ENCODE data around the gene GGT6. TPM values are rescaled to one million over a fixed set of nuclear protein-coding genes. Genes with fewer than 3 reads are reported as not detected.

The GGT6 gene
- polyA plus RNA-seq, 2 of the 4 experiments (the other 2 are of a cell fraction), result not detected

DNA sequence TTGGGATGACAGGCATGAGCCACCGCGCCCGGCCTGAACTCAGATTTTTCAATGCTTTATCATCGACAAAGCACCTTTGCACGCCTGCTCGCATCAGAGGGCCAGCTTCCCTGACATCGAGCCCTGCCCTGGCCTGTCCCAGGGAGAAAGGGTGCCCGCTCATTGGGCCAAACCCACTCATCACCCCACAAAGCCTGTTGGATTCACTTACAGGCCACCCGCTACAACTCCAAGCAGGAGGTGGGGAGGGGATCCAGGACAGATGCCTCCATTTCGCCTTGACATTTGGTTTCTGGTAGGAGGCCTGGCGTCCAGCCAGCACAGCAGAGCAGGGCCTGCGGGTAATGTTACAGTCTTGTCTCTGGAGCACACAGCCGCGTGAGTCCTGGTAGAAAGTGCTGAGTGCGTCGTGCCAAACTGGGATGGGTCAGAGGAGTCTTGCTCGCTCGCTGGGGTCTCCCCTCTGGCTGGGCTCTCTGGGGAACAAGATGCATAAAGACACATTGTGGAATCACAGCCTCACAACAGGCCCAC is 43.8 kb upstream of the GGT6 start:
- Histone ChIP-seq H3K4me1 (peaks cover 5% of the 10 kb centered on the region; the same call in 1 of the 3 replicates), H3K4me3 (no peak overlapping the region), H3K27ac (no peak overlapping the region), H3K9me3 (no peaks in the 10 kb centered on the region), H3K4me2 (no peak overlapping the region)
- DNase-seq (ENCODE audit: low read depth in 1 of 2, low spot score in 1 of 2) (no peak), ATAC-seq (no peak), FAIRE-seq (no peak)
- CTCF ChIA-PET, result interaction anchor here (0.8 to 18.8 kb wide), 4 partner anchors 10 to 37 kb away, joined by 3 to 186 read pairs (median 32); no protein-coding TSS in a partner anchor
- POLR2A ChIA-PET, result no interaction called here
- no peak for TF ChIP-seq NPAS2 (CRISPR knock-in tag; IDR thresholded peaks at IDR 0.05; ENCODE audit: borderline replicate concordance)
- TF ChIP-seq CTCF (IDR thresholded peaks at IDR 0.05), result no peak
- no peak for TF ChIP-seq EP300 (IDR thresholded peaks at IDR 0.05)
- TF ChIP-seq RFX5 (IDR thresholded peaks at IDR 0.05), result no peak
- no peak for TF ChIP-seq MYC (IDR thresholded peaks at IDR 0.05; ENCODE audit: borderline replicate concordance, low read length)
- no peak for TF ChIP-seq EHMT2 (IDR thresholded peaks at IDR 0.05; ENCODE audit: low read depth)
- WGBS (ENCODE audit: missing lambda C conversion rate), result 86% methylated on average over 18 of the region's 18 CpGs

- Histone ChIP-seq H3K4me3 (no peak overlapping the region), H3K27ac (no peak overlapping the region), H3K9me3 (no peaks in the 10 kb centered on the region), H3K4me1 (peaks cover 5% of the 10 kb centered on the region; the same call in 1 of the 3 replicates), H3K4me2 (no peak overlapping the region)
- DNase-seq (ENCODE audit: low read depth in 1 of 2, low spot score in 1 of 2) (no peak), ATAC-seq (no peak), FAIRE-seq (no peak)
- ChIA-PET POLR2A (interaction anchor here (0.7 kb wide), 1 partner anchor 51 kb away, joined by 7 read pairs; no protein-coding TSS in a partner anchor), CTCF (interaction anchor here (0.6 to 18.8 kb wide), 6 partner anchors 13 to 109 kb away, joined by 3 to 186 read pairs (median 4); partner anchors contain the start of gene SMTNL2)
- 56% methylated on average over 5 of the region's 5 CpGs for WGBS (ENCODE audit: missing lambda C conversion rate)
- TF ChIP-seq CTCF (IDR thresholded peaks at IDR 0.05) (no peak), JUN (IDR thresholded peaks at IDR 0.05) (no peak), BHLHE40 (IDR thresholded peaks at IDR 0.05; ENCODE audit: low read depth, low read length) (no peak), ATOH8 (CRISPR knock-in tag; IDR thresholded peaks at IDR 0.05; ENCODE audit: low read depth) (no peak), HOXB5 (CRISPR knock-in tag; IDR thresholded peaks at IDR 0.05) (no peak), FOSB (CRISPR knock-in tag; IDR thresholded peaks at IDR 0.05) (no peak), POLR2AphosphoS2 (conservative IDR thresholded peaks at IDR 0.05; ENCODE audit: low read length) (no peak), HMGXB4 (CRISPR knock-in tag; IDR thresholded peaks at IDR 0.05; ENCODE audit: borderline replicate concordance) (no peak), RARB (CRISPR knock-in tag; IDR thresholded peaks at IDR 0.05) (no peak), ZNF302 (CRISPR knock-in tag; IDR thresholded peaks at IDR 0.05) (no peak), EHF (CRISPR knock-in tag; IDR thresholded peaks at IDR 0.05) (no peak), TP53 (CRISPR knock-in tag; IDR thresholded peaks at IDR 0.05) (no peak), MAZ (IDR thresholded peaks at IDR 0.05; ENCODE audit: borderline replicate concordance, low read depth, low read length) (no peak), NR3C1 (IDR thresholded peaks at IDR 0.05) (no peak)
- TF ChIP-seq, protein P1, sequence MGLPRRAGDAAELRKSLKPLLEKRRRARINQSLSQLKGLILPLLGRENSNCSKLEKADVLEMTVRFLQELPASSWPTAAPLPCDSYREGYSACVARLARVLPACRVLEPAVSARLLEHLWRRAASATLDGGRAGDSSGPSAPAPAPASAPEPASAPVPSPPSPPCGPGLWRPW (IDR thresholded peaks at IDR 0.05), result no peak
- TF ChIP-seq, protein P2, sequence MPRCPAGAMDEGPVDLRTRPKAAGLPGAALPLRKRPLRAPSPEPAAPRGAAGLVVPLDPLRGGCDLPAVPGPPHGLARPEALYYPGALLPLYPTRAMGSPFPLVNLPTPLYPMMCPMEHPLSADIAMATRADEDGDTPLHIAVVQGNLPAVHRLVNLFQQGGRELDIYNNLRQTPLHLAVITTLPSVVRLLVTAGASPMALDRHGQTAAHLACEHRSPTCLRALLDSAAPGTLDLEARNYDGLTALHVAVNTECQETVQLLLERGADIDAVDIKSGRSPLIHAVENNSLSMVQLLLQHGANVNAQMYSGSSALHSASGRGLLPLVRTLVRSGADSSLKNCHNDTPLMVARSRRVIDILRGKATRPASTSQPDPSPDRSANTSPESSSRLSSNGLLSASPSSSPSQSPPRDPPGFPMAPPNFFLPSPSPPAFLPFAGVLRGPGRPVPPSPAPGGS (IDR thresholded peaks at IDR 0.05), result no peak
- TF ChIP-seq, protein P3, sequence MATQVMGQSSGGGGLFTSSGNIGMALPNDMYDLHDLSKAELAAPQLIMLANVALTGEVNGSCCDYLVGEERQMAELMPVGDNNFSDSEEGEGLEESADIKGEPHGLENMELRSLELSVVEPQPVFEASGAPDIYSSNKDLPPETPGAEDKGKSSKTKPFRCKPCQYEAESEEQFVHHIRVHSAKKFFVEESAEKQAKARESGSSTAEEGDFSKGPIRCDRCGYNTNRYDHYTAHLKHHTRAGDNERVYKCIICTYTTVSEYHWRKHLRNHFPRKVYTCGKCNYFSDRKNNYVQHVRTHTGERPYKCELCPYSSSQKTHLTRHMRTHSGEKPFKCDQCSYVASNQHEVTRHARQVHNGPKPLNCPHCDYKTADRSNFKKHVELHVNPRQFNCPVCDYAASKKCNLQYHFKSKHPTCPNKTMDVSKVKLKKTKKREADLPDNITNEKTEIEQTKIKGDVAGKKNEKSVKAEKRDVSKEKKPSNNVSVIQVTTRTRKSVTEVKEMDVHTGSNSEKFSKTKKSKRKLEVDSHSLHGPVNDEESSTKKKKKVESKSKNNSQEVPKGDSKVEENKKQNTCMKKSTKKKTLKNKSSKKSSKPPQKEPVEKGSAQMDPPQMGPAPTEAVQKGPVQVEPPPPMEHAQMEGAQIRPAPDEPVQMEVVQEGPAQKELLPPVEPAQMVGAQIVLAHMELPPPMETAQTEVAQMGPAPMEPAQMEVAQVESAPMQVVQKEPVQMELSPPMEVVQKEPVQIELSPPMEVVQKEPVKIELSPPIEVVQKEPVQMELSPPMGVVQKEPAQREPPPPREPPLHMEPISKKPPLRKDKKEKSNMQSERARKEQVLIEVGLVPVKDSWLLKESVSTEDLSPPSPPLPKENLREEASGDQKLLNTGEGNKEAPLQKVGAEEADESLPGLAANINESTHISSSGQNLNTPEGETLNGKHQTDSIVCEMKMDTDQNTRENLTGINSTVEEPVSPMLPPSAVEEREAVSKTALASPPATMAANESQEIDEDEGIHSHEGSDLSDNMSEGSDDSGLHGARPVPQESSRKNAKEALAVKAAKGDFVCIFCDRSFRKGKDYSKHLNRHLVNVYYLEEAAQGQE (IDR thresholded peaks at IDR 0.05), result no peak
- TF ChIP-seq, protein P4, sequence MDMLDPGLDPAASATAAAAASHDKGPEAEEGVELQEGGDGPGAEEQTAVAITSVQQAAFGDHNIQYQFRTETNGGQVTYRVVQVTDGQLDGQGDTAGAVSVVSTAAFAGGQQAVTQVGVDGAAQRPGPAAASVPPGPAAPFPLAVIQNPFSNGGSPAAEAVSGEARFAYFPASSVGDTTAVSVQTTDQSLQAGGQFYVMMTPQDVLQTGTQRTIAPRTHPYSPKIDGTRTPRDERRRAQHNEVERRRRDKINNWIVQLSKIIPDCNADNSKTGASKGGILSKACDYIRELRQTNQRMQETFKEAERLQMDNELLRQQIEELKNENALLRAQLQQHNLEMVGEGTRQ (IDR thresholded peaks at IDR 0.05), result no peak
Observed at GRCh38 chr17:4602041-4602440, 41.7 kb upstream of the GGT6 start.
